ENCODE results near the gene GNGT1.

GNGT1 gene

DNA sequence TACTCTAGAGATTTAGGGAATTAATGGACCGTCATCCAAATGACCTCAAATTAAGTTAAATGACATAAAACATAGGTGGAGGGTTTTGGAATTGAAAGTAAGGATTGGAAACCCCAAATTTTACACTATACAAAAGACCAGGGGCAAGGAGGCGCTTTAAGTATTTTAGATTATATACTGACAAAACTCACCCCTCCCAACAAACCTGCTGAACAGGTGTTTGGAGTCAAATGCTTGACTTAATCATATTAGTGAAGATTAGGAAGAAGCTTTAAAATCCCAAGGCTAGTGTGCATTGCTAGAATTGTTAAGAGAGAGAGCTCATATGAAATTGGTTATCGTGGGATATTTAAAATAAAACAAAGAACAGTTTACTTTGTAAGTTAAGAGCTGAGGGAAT is at the start of gene GNGT1:
GNGT1 (plus strand) TSS at position 301 of the 400 bp plus-strand sequence. CDS start 180 bp downstream, outside the sequence.
- DNase-seq: no peak

- DNase-seq: no peak
Observed at GRCh38 chr7:93858857-93859256, 47.5 kb upstream of the GNGT1 start.

GRCh38 chr7:93860261-93860660 is 46.1 kb upstream of the GNGT1 start:
- no peak for DNase-seq

DNA sequence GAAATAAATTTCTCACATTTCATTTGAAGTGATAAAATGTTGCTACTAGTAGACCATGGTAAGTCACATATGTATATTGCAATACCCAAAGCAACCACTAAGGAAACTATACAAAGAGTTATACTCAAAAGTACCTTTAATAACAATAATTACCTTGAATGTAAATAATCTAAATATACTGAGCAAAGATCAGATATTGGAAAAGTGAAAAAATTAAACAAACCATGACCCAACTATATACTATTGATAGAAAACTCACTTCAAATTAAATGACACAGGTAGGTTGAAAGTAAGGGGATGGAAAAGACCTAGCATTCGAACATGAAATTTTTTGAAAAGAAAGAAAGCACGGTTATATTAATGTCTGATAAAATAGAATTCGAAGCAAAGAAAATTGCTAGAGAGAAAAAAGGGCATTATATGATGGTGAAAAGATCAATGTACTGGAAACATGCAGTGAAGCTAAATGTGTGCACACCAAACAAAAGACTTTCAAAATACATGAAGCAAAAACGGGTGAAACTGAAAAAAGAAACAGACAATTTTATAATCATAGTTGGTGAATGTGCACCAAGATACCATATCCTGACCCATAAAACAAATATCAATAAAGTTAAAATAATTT is 44.9 kb upstream of the GNGT1 start:
- DNase-seq: no peak

DNA sequence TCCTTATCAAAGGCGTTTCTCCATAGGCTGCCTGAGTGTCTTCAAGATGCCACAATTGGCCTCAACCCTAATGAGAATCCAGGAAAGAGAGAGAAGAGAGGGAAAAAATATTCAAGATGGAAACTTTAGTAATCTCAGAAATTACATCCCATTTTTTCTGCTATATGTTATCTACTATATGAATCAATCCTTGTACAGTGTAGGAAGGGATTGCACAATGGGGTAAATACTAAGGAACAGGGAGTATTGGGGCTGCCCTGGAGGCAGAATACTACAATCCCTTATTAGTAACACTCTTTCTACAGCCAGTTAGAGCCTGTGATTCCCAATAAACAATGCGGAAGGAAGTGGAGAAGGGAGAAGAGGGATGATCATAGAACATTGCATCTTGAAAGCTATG is 43.7 kb upstream of the GNGT1 start:
- DNase-seq: no peak

DNA sequence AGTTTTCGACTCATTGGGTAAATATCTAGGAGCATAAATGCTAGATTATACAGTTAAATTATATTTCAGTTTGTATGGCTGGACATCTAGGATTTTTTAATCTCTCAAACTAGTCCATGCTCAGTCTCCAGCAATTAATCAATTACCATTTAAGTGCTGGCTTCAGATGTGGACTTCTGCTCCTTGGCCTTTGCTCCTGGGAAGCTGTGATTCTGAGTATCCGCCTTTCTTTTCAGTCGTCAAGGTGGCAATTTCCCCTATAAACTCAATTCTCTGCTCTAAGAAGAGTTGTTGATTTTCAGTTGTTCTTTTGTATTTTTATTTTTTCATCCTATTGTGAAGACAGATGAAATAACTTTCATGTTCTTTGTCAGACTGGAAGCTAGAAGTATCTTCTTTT is 39.5 kb upstream of the GNGT1 start:
- DNase-seq: no peak

- no peak for DNase-seq
Observed at GRCh38 chr7:93873998-93874574, 32.3 kb upstream of the GNGT1 start.

DNA sequence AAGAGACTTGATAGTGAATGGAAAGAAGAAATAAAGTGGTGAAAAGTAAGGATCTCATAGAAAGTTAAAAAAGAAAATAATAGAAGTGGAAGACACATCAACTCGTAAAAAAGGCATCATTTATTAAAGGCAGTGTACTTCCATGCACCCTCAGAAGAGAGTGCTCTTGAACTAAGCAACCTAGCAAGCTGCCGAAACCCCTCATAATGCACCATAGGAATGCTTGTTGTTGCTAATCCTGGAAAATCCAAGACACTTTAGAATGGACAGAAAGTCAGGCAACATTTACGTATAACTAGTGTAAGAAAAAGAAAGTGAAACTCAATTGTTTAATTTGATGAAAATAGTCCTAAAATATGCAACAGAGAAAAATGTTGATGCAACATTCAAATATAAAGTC is 28.6 kb upstream of the GNGT1 start:
- no peak for DNase-seq

DNA sequence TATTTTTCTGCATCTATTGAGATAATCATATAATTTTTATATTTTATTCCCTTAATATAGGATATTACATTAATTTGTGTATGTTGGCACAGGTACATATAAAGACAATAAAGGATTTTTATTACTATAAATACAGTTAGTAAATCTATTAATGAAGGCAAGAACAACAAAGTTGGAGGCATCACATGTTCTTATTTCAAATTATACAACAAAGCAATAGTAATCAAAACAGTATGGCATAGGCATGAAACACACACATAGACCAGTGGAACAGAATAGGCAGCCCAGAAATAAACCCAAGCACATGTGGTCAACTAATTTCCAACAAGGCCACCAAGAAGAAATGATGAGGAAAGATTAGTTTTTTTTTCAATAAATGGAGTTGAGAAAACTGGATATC is 27.0 kb upstream of the GNGT1 start:
- DNase-seq: no peak

DNA sequence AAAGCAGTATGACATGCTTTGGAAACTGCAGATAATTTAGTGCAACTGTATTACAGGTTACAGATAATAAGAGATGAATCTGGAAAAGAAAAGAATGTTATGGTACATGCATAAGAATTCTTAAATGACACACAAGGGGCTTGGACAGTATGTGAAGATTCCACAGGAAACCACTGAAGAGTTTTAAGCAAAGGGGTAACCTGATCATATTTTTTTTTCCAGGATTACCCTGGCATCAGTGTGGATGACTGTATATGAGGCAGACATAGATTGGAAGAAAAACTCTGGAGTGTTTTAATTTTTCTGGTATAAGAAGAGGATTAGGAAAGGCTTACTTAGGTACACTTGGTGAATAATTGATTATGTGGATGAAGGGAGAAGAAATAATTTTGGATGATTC is 23.9 kb upstream of the GNGT1 start:
- no peak for DNase-seq

DNA sequence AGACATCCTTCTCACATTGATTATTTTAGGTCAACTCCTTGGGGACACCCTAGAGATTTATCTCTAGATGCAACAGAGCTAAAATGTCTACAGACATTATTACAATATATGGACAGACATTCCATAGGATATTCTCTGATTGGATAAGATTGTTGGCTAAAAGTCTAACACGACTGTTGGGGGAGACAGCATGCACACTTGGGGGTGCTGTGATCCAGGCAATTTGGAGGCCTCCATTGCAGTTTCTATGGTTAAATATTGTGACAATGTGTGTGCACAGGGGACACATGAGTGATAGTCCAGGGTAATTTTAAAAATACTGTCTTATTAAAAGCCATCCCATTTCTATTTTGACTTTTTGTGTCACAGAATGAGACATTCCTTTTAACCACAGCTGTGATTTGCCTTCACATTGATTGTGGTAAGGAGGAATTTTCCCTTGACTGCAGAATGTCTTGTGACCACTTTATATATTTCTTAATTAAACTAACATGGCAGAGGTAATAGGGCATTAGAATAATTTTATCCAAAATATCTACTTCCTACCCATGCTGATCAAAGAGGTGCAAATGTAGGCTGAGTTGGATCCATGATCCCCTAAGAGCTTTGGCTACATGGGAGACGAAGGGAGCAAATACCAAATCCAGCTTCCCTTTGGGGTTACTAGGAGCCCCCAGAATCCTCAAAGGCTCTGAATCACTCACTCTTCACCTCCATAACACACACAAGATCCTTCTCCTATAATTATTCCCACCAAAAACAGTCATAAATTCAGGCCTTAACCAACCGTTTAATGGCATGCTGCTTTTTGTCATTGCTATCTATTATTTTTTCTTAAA is 23.1 kb upstream of the GNGT1 start:
- no peak for DNase-seq

- DNase-seq: no peak
Observed at GRCh38 chr7:93883917-93884345, 22.4 kb upstream of the GNGT1 start.

- DNase-seq: no peak
Observed at GRCh38 chr7:93884541-93884940, 21.8 kb upstream of the GNGT1 start.

DNA sequence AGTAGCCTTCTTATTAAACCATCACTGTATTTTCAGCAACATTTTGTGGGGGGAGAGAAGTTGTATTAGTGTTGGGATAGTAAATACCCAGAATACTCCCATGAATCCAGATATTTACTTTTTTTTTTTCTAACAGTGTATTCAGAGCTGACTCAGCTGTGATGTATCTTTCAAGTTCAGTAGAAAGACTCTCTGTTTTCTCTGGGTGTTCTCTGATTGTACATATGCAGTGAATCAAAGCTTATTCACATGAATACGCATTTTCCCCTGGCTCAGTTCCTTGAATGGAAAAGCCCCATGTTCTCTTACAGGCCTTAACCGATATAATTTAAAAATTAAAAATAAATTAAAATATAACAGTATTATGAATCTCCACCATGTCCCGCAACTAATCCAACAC is 17.1 kb upstream of the GNGT1 start:
- DNase-seq: no peak

GRCh38 chr7:93890041-93890463 is 16.3 kb upstream of the GNGT1 start:
- DNase-seq: no peak

DNA sequence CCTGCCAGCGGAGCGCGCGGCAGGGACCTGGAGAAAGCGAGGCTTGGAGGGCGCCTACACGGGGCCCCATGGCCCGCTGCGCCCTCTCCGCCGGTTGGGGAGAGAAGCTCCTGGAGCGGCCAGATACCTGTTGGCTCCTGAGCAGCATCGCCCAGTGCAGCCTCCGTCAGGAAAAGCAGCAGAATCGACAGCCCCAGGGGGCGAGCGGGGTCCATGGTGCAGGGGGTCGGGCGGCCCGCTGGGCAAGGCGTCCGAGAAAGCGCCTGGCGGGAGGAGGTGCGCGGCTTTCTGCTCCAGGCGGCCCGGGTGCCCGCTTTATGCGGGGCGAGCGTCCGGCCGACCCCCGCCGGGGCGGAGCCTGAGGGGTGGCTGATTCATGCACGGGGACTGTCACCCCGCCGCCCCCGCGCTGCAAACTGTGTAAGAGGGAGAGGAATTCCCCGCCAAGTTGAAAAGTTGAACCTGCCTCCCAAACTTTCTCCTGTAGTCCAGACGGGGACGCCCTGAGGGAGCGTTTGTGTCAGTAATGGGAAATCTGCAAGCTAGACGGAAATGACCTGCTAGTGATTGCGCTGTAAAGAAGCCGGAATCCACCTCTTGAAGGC is 15.8 kb upstream of the GNGT1 start, which contains the start of gene TFPI2:
TFPI2 (minus strand) TSS at position 290 of the 605 bp plus-strand sequence; CDS start at position 215, 75 bp downstream.
- no peak for DNase-seq

- DNase-seq: no peak
Observed at GRCh38 chr7:93894426-93894825, 11.9 kb upstream of the GNGT1 start.

DNA sequence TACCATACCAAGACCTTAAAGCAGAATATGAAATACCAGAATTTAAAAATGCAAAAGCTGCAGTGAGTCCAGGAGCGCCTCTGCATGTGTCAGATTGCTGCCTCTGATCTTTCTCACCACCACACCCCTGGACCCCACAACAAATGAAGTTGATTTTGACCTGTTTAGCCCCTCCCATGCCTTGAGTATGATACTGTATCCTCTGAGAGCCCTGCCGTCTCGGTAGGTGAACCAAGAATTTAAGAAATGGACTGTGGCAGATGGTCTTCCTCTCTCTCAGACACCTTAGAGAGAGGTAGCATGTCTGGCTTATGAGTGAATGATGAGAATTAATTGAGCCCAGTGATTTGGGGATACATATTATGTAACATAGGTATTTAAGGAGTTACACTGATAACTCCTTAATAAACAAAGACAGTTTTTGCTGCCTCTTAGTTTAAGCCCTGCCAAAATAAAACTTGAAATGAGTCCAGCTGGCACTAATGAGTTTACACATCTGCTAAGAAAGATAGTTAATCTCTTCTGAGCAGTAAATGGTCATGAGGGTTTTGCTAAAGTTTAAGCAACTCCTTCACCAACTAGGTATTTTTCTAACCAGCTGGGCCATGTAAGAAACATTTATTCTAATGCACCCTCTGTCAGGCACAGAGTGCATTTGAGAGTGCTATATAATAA is 11.3 kb upstream of the GNGT1 start:
- DNase-seq: no peak

DNA sequence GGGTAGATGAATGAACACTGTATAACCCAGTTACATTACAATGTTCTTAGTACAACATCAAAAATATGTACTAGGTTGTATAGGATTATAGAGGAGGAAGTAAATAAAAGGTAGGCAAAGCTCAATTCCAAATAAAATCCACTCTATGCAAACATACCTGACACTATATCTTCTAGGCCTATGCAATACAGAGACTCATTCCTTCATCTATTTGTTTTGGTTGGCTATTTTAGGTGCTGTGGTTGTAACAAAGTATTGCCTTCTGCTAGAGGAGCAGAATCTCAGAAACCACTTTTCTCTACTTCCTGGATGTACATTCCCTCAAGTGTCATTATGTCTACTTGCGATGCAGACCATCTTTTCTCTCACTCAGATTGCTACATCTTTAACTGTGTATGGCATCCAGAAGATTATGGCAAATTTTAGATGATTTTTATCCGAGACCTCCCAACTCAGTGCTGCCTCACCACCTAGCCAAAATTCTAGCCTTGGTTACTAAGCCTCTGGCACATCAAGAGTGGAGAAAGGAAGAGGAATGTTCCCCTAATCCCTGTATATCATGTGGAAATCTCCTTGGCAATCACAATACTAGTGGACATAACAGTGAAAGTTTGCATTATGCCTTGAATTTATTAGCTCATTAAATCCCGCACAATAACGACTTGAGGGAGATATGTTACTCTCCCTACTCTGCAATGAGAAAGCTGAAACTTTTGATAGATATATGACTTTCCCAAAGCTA is 10.3 kb upstream of the GNGT1 start:
- DNase-seq: no peak

GRCh38 chr7:93897680-93898079 is 8.7 kb upstream of the GNGT1 start:
- DNase-seq: no peak

DNA sequence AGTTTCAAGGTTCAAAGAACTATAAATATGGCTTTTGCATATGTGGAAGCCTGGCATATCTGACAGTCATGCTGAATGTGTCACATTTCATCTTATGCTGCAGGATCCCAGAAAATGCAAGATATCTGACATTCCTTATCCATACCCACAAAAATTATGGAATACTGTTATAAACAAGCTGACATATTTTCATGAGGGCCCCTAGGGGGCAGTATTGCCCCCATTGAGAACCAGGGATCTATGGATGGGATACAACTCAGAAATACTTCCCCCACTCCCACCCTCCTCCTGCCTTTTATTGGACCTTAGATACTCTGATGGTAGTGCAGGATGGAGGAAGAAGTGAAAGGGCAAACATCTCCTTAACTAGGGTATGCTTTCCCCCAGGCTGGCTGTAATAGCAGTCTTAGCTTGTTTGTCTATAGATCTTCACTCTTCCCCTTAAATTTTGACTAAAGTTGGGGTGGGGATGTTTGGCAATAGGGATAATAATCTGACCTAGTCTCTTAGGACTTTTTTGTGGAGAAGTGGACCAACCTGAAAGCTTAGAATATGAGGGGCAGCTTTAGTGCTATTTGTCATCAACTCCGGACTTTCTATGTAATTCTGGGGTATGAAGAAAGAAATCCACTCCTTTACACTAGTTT is 3.5 kb upstream of the GNGT1 start:
- DNase-seq: peak in 1 of 2 experiments; percentile 13
